Right lobe of liver (tissue), 4 donors: ENCODE results near the gene IRF5.

Source experiments
- POLR2A ChIP-seq: fragments of 450-650 bp; IDR thresholded peaks from one replicate; pipeline ENCODE4 v1.6.1; 2017; ENCODE audit warnings: antibody characterized with exemption, mild to moderate bottlenecking
- TF ChIP-seq, protein P1 (sequence below), 4 donors: fragments of 200-600 bp in 3 of 4; fragments of 450-650 bp in 1 of 4; IDR thresholded peaks; one replicate each; pipeline versions ENCODE4 v1.5.1 to v1.8.0; 2016 to 2022; ENCODE audit warnings: antibody characterized with exemption in 4 of 4, mild to moderate bottlenecking in 2 of 4
- donor health status: DM: no; HTN: no; CAD: no.
- donor health status: DM: no; HTN: no; CAD: no.
- donor health status: DM: no; HTN: yes; CAD: no.

DNA sequence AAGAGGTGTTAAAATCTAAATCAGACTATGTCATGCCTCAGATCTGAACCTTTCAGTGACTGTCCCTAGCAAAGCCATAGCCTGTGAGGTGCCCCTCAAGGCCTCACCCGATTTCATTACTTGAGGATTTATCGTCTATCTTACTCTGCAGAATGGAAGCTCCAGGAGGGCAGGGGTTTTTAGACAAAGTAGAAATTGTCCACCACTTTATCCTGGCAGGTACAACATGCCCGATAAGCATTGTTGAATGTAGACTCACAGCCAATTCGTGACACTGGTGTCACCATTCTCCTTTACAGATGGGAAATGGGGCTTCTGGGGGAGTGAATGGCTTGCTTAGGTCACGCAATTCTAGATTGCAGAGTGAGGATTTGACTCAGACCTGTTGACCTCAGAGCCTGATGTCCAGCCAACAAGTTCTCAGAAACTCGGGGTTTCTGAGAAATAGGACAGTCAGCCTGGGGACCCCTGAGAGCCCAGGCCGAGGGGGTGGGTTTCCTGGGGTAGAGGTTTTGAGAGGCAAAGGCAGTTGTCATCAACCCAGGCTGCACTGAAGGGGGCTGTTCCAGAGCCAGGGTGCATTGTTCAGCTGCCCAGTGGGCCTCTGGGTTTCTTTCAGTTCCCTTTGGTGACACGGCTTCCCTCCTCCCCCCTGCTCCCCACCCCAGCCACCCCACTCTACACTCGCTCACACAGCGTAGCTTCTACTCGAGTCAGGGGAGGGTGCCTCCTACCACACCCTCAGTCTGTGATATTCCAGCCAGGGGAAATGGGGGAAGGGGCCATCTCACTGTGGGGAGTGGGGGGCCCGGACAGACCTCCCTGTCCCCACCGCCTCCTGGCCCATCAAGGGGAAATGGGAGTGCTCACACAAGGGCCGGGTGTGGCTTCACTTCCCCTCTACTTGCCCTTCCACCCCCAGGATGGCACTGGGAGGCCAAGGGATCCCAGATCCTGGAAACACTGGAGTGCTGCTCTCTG is 3.1 kb upstream of the IRF5 start:
- TF ChIP-seq, protein P1, sequence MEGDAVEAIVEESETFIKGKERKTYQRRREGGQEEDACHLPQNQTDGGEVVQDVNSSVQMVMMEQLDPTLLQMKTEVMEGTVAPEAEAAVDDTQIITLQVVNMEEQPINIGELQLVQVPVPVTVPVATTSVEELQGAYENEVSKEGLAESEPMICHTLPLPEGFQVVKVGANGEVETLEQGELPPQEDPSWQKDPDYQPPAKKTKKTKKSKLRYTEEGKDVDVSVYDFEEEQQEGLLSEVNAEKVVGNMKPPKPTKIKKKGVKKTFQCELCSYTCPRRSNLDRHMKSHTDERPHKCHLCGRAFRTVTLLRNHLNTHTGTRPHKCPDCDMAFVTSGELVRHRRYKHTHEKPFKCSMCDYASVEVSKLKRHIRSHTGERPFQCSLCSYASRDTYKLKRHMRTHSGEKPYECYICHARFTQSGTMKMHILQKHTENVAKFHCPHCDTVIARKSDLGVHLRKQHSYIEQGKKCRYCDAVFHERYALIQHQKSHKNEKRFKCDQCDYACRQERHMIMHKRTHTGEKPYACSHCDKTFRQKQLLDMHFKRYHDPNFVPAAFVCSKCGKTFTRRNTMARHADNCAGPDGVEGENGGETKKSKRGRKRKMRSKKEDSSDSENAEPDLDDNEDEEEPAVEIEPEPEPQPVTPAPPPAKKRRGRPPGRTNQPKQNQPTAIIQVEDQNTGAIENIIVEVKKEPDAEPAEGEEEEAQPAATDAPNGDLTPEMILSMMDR (IDR thresholded peaks at IDR 0.05), result no peak
- no peak for TF ChIP-seq POLR2A
